Heart right ventricle (tissue), 16 donors: ENCODE results near the gene SLIT3. TPM values are rescaled to one million over a fixed set of nuclear protein-coding genes. Genes with fewer than 3 reads are reported as not detected.

Source experiments
- ATAC-seq, 8 donors: fragments of 200-7000 bp; cut with Tn5 transposase; one replicate each; pipeline ENCODE4 v1.9.1; 2020; ENCODE audit warnings: mild to moderate bottlenecking in 8 of 8, moderate library complexity in 8 of 8, moderate number of reproducible peaks in 1 of 8
- DNase-seq, 2 donors: peaks; one replicate each; pipeline ENCODE4 v3.0.0-alpha.2; 2020
- H3K27ac ChIP-seq, 10 donors: fragments of 200-600 bp; sonication (generic) in 2 of 10; one replicate each; pipeline versions ENCODE4 v1.5.0 to v1.8.0; 2020 to 2022; ENCODE audit warnings: mild to moderate bottlenecking in 3 of 10
- H3K27me3 ChIP-seq, 7 donors: fragments of 200-600 bp; one replicate each; pipeline ENCODE4 v1.8.0; 2021 to 2022; ENCODE audit warnings: mild to moderate bottlenecking in 2 of 7
- H3K36me3 ChIP-seq, 9 donors: fragments of 200-600 bp; sonication (generic) in 1 of 9; one replicate each; pipeline versions ENCODE4 v1.5.0 to v1.8.0; 2020 to 2022; ENCODE audit warnings: mild to moderate bottlenecking in 2 of 9
- H3K4me1 ChIP-seq, 9 donors: fragments of 200-600 bp; sonication (generic) in 1 of 9; one replicate each; pipeline versions ENCODE4 v1.5.0 to v1.8.0; 2020 to 2022; ENCODE audit warnings: mild to moderate bottlenecking in 4 of 9
- H3K4me3 ChIP-seq, 10 donors: fragments of 200-600 bp; sonication (generic) in 2 of 10; one replicate each; pipeline versions ENCODE4 v1.5.0 to v1.8.0; 2020 to 2022; ENCODE audit warnings: mild to moderate bottlenecking in 7 of 10, moderate library complexity in 2 of 10
- H3K9me3 ChIP-seq, 11 donors: fragments of 200-600 bp in 10 of 11; sonication (generic) in 2 of 11; one replicate each; pipeline versions ENCODE4 v1.5.0 to v1.8.0; 2013 to 2022; ENCODE audit warnings: mild to moderate bottlenecking in 2 of 11, control low read depth in 1 of 11, moderate library complexity in 1 of 11
- WGBS, 2 donors: extraction: QIAGEN DNeasy Blood & Tissue Kit; methylation state at CpG; one replicate each; pipeline ENCODE4 v1.1.7; 2013; ENCODE audit warnings: inconsistent platforms in 1 of 2; 5-methylcytosine and 5-hydroxymethylcytosine counted together
- intact Hi-C, 10 donors: fragments of 100-400 bp; cut with DNase I; formaldehyde crosslinking; loops; one replicate each; pipeline versions ENCODE4 v1.11.1 to v1.14.2; 2022
- polyA plus RNA-seq, 2 donors: library from polyadenylated mRNA; stranded (reverse); fragments of 200-250 nt; gene quantifications; one replicate each; pipeline ENCODE4 v1.2.3, GENCODE V29; 2013
- total RNA-seq, 10 donors: library from RNA; stranded (reverse); fragmentation: NEBNext Ultra II Directional in 3 of 10; extraction: Animal tissue kit (Norgen Biotek cat#: 25700) in 3 of 10; gene quantifications; one replicate each; pipeline versions ENCODE4 v1.2.1 to v1.2.4, GENCODE V29; 2021 to 2023
- TF ChIP-seq, protein P1 (sequence below), 9 donors: fragments of 200-600 bp; sonication (generic) in 2 of 9; IDR thresholded peaks; one replicate each; pipeline versions ENCODE4 v1.5.0 to v1.8.0; 2021 to 2022; ENCODE audit warnings: antibody characterized with exemption in 9 of 9, mild to moderate bottlenecking in 5 of 9, moderate library complexity in 1 of 9
- donor health status: Arrhythmogenic right ventricular cardiomyopathy.
- donor health status: ischemic (EF 13 %, LVEDD 7.1; RV severe dilation, severe dysfunction).
- donor health status: healthy with polysubstance abuse.
- donor health status: DM: no; HTN: yes; CAD: no.
- donor health status: DM: no; HTN: no; CAD: no.
- donor health status: ischemic (EF 25% LVEDD 6.9; RV normal size, moderate dysfunction).
- donor health status: ischemic (EF 25% LVEDD 5.7; RV mildly dilated, moderate dysfunction).
- donor health status: healthy.
- donor health status: DM: yes; HTN: yes; CAD: no.
- donor health status: Ischemic cardiomyopathy.
- donor health status: ischemic (EF 35%, LVEDD 5.7; RV mildly dilated, moderate dysfunction).
- donor health status: nonischemic (EF 11% LVEDD 7.7; RV severe dilation, severe dysfunction).
- donor health status: DM: yes; HTN: yes; CAD: no.
- donor health status: PGD.
- donor health status: ischemic (EF 29% LVEDD 5.4; RV normal size, mild dysfunction).
- donor health status: nonischemic (EF 23%, LVEDD 6.1; RV moderate dilation, normal function).

SLIT3 gene
- total and polyA plus RNA-seq, 12 donors, result 2.0 to 29.2 (median 12.1) TPM

DNA sequence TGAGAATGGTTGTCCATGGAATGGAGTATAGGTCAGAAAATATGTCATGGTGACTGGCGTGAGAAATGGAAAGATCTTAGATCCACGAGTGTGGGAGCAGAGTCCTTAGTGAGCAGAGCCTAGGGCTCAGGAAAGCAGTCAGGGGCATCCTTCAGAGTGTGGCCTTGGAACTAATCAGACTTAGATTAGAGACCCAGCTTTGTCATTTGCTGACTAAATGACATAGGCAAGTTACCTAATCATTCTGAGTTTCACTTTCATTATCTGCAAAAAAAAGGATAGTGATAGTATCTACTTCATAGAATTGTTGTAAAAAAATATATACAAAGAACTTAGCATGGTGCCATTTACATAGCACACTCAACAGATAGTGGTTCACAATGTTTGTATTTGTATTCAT lies 24.3 kb upstream of the SLIT3 start:
- Histone ChIP-seq H3K9me3 (no peaks in the 10 kb centered on the region), H3K27ac (no peak overlapping the region), H3K4me1 (no peaks in the 10 kb centered on the region), H3K27me3 (peaks cover 0 to 7% (median 0%) of the 10 kb centered on the region in 7 donors), H3K36me3 (no peaks in the 10 kb centered on the region), H3K4me3 (no peak overlapping the region)
- DNase-seq (no peak), ATAC-seq (no peak)
- TF ChIP-seq, protein P1, sequence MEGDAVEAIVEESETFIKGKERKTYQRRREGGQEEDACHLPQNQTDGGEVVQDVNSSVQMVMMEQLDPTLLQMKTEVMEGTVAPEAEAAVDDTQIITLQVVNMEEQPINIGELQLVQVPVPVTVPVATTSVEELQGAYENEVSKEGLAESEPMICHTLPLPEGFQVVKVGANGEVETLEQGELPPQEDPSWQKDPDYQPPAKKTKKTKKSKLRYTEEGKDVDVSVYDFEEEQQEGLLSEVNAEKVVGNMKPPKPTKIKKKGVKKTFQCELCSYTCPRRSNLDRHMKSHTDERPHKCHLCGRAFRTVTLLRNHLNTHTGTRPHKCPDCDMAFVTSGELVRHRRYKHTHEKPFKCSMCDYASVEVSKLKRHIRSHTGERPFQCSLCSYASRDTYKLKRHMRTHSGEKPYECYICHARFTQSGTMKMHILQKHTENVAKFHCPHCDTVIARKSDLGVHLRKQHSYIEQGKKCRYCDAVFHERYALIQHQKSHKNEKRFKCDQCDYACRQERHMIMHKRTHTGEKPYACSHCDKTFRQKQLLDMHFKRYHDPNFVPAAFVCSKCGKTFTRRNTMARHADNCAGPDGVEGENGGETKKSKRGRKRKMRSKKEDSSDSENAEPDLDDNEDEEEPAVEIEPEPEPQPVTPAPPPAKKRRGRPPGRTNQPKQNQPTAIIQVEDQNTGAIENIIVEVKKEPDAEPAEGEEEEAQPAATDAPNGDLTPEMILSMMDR (IDR thresholded peaks at IDR 0.05), result no peak
- intact Hi-C loops, result no loop called here
- 69 to 72% methylated on average over 2 of the region's 2 CpGs for WGBS, 2 donors

DNA sequence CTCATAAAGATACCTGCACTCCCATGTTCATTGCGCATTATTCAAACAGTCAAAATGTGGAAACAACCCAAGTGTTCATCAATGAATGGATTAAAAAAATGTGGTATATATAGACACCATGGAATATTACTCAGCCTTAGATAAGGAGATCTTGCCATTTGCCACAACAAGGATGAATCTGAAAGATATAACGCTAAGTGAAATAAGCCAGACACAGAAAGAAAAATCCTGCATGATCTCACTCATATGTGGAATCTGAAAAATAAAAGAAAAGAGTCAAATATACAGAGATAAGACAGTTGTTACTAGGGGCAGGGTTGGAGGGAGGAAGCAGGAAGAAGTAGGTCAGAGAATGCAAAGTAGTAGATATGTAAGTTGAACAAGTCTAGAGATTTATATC lies 17.6 kb upstream of the SLIT3 start:
- ATAC-seq (no peak), DNase-seq (no peak)
- no peaks in the 10 kb centered on the region for H3K9me3 ChIP-seq
- no peak overlapping the region for H3K4me3 ChIP-seq
- no peaks in the 10 kb centered on the region for H3K36me3 ChIP-seq
- TF ChIP-seq, protein P1 (IDR thresholded peaks at IDR 0.05), result no peak
- H3K27ac ChIP-seq, result no peak overlapping the region
- H3K4me1 ChIP-seq, result no peaks in the 10 kb centered on the region
- WGBS, 2 donors, result 84 to 88% methylated on average over 2 of the region's 2 CpGs
- peaks cover 0 to 16% (median 3%) of the 10 kb centered on the region in 7 donors for H3K27me3 ChIP-seq
- intact Hi-C loops, result no loop called here

DNA sequence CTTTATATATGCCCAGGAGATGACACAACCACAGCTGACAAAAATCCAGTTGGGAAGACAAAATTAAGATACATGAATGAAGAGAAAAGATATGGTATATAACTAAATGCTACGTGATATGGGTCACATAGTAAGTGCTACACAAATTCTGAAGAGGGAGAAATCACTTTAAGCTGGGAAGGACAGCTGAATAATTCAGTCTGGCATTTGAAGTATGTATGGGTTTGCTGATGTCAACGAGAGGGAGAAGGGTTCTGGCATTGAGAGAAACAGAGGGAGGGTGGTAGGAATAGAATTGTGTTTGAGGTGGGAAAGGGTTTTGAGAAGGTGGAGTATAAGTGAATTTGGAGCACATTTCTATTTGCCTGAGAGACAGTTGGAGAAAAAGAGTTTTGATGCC lies 6.7 kb upstream of the SLIT3 start:
- DNase-seq (no peak), ATAC-seq (no peak)
- H3K27ac ChIP-seq, result no peak overlapping the region
- TF ChIP-seq, protein P1 (IDR thresholded peaks at IDR 0.05), result no peak
- WGBS, 2 donors, result 23 to 45% methylated on average over 2 of the region's 2 CpGs
- H3K4me3 ChIP-seq, result no peak overlapping the region
- intact Hi-C loops, result loop anchor here in 7 of 10 donors (2.0 to 10.0 kb wide), 8 partner anchors 183 to 633 kb away; no protein-coding TSS in a partner anchor
- no peaks in the 10 kb centered on the region for H3K36me3 ChIP-seq
- no peaks in the 10 kb centered on the region for H3K9me3 ChIP-seq
- peaks cover 0 to 60% (median 35%) of the 10 kb centered on the region in 7 donors for H3K27me3 ChIP-seq
- peaks cover 0 to under 1% (median 0%) of the 10 kb centered on the region in 9 donors for H3K4me1 ChIP-seq

DNA sequence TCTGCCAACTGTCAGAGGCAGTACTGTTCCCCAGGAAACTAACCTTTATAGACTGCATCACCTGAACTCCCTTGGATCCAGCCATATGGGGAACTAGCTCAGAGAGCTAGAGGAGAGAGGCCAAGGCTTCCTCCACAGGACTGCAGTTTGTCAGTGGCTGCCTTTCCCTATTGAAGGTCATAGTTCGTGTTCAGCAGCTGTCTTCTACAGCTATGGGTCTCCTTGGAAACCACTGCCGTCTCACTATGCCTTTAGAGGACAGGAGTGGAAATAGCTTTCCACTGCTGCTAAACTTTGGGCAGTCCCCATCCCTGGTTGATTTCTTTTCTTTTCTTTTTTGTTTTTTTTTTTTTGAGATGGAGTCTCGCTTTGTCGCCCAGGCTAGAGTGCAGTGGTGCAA lies 4.4 kb upstream of the SLIT3 start:
- intact Hi-C loops, result loop anchor here in 7 of 10 donors (10.0 kb wide), 7 partner anchors 181 to 631 kb away; no protein-coding TSS in a partner anchor
- H3K27me3 ChIP-seq, result peaks cover 0 to 59% (median 51%) of the 10 kb centered on the region in 7 donors
- ATAC-seq, result no peak

More for the DNA sequence above, 4.4 kb upstream of the SLIT3 start:
- 81 to 87% methylated on average over 4 of the region's 4 CpGs for WGBS, 2 donors
- TF ChIP-seq, protein P1 (IDR thresholded peaks at IDR 0.05), result no peak
- no peak for DNase-seq
- H3K4me1 ChIP-seq, result peaks cover 0 to 17% (median 7%) of the 10 kb centered on the region in 9 donors
- H3K4me3 ChIP-seq, result no peak overlapping the region
- no peaks in the 10 kb centered on the region for H3K9me3 ChIP-seq
- no peaks in the 10 kb centered on the region for H3K36me3 ChIP-seq
- no peak overlapping the region for H3K27ac ChIP-seq
